Astrocyte (in vitro differentiated cells and primary cell): ENCODE data around the gene UGT1A9. TPM values are rescaled to one million over a fixed set of nuclear protein-coding genes. Genes with fewer than 3 reads are reported as not detected.

Source experiments
- DNase-seq: peaks from one replicate; pipeline ENCODE4 v3.0.0-alpha.2; 2010; ENCODE audit warnings: low read depth
- FAIRE-seq: peaks from 2 replicates; lab custom pipeline; 2011; peaks lifted over from hg19 to GRCh38; lab: Jason Lieb, UNC
- H2AFZ ChIP-seq: 2 replicates; pipeline ENCODE4 v1.6.0; 2012; ENCODE audit warnings: low read depth, low read length, inconsistent platforms
- H3K27ac ChIP-seq: 2 replicates; pipeline ENCODE4 v1.5.1; 2011; ENCODE audit warnings: low read depth, low read length, inconsistent platforms
- H3K27me3 ChIP-seq: 2 replicates; pipeline ENCODE4 v1.6.0; 2011; ENCODE audit warnings: low read length, inconsistent platforms; ENCODE audit not compliant: insufficient read depth
- H3K36me3 ChIP-seq: 2 replicates; pipeline ENCODE4 v1.5.1; 2011; ENCODE audit warnings: low read length, inconsistent platforms; ENCODE audit not compliant: insufficient read depth
- H3K4me1 ChIP-seq: 2 replicates; pipeline ENCODE4 v1.5.1; 2011; ENCODE audit warnings: low read length, inconsistent platforms; ENCODE audit not compliant: insufficient read depth
- H3K4me2 ChIP-seq: 2 replicates; pipeline ENCODE4 v1.6.0; 2012; ENCODE audit warnings: low read length, inconsistent platforms
- H3K4me3 ChIP-seq: 2 replicates; pipeline ENCODE4 v1.5.1; 2011; ENCODE audit warnings: low read depth, mild to moderate bottlenecking, low read length, inconsistent platforms; ENCODE audit not compliant: insufficient read depth
- H3K79me2 ChIP-seq: 2 replicates; pipeline ENCODE4 v1.6.0; 2012; ENCODE audit warnings: mild to moderate bottlenecking, low read length, inconsistent platforms; ENCODE audit not compliant: insufficient read depth
- H3K9ac ChIP-seq: 2 replicates; pipeline ENCODE4 v1.6.0; 2012; ENCODE audit warnings: mild to moderate bottlenecking, low read length, inconsistent platforms
- H3K9me3 ChIP-seq: 2 replicates; pipeline ENCODE4 v1.5.1; 2012; ENCODE audit warnings: low read depth, mild to moderate bottlenecking, low read length, inconsistent platforms; ENCODE audit not compliant: insufficient read depth
- H4K20me1 ChIP-seq: 2 replicates; pipeline ENCODE4 v1.6.0; 2012; ENCODE audit warnings: low read length, inconsistent platforms; ENCODE audit not compliant: insufficient read depth
- H3K27ac Mint-ChIP-seq: one replicate; pipeline ENCODE4 v1.8.0; 2021; ENCODE audit warnings: mild to moderate bottlenecking, mixed read lengths; ENCODE audit not compliant: unreplicated experiment
- H3K27me3 Mint-ChIP-seq: one replicate; pipeline ENCODE4 v1.8.0; 2021; ENCODE audit warnings: low read depth, mixed read lengths; ENCODE audit not compliant: unreplicated experiment
- H3K36me3 Mint-ChIP-seq: one replicate; pipeline ENCODE4 v1.8.0; 2021; ENCODE audit warnings: low read depth, mixed read lengths; ENCODE audit not compliant: unreplicated experiment
- H3K4me1 Mint-ChIP-seq: one replicate; pipeline ENCODE4 v1.8.0; 2021; ENCODE audit warnings: low read depth, mixed read lengths; ENCODE audit not compliant: unreplicated experiment
- H3K4me3 Mint-ChIP-seq: one replicate; pipeline ENCODE4 v1.8.0; 2021; ENCODE audit warnings: mild to moderate bottlenecking, moderate library complexity, mixed read lengths; ENCODE audit not compliant: unreplicated experiment
- H3K9me3 Mint-ChIP-seq: one replicate; pipeline ENCODE4 v1.8.0; 2021; ENCODE audit warnings: mild to moderate bottlenecking, mixed read lengths; ENCODE audit not compliant: unreplicated experiment
- EZH2 ChIP-seq: IDR thresholded peaks from 2 replicates; pipeline ENCODE4 v1.6.1; 2012; ENCODE audit warnings: mild to moderate bottlenecking, low read length, inconsistent platforms; ENCODE audit not compliant: insufficient read depth
- total RNA-seq: library from RNA; stranded (reverse); gene quantifications from 2 replicates; pipeline ENCODE4 v1.2.1, GENCODE V29; 2021
- TF ChIP-seq, protein P1 (sequence below): IDR thresholded peaks from 2 replicates; pipeline ENCODE4 v1.5.1; 2011; ENCODE audit warnings: low read depth, mild to moderate bottlenecking, inconsistent platforms, low read length, moderate library complexity; ENCODE audit not compliant: insufficient read depth

The UGT1A9 gene
- total RNA-seq, 1 donor from 2014 or later = not detected

DNA sequence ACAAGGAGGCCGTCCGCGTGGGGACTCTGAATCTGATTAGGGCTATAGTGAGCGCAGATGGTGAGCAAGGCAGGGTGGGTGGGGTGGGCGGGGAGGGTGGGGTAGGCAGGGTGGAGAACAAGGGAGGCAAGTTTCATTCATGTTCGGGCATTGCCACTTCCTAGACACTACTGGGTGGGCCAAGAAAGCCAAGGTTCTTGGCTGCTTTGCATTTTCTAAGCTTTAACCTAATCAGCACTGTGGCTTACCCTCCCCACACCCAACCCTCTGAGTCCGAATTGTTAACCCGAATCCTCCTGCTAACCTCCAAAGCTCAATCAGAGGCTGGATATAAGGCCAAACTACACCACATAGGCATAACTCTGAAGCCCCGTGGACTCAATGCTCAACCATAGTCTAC lies 124.6 kb downstream of the UGT1A9 start:
- peaks cover 3% of the 10 kb centered on the region for H3K9me3 ChIP-seq
- no peak overlapping the region for H3K9ac ChIP-seq
- H3K79me2 ChIP-seq = no peaks in the 10 kb centered on the region
- Mint-ChIP-seq H3K4me3 (no peak overlapping the region), H3K9me3 (peaks cover 7% of the 10 kb centered on the region), H3K4me1 (peaks cover 3% of the 10 kb centered on the region), H3K27me3 (peaks cover 23% of the 10 kb centered on the region), H3K36me3 (no peaks in the 10 kb centered on the region), H3K27ac (no peak overlapping the region)
- H3K4me1 ChIP-seq = peaks cover under 1% of the 10 kb centered on the region
- H3K36me3 ChIP-seq = no peaks in the 10 kb centered on the region
- no peaks in the 10 kb centered on the region for H3K27me3 ChIP-seq
- no peak overlapping the region for H3K4me3 ChIP-seq
- H4K20me1 ChIP-seq = no peaks in the 10 kb centered on the region
- no peak overlapping the region for H2AFZ ChIP-seq
- DNase-seq (no peak), FAIRE-seq (no peak)
- no peak overlapping the region for H3K27ac ChIP-seq
- TF ChIP-seq EZH2 = no peak
- TF ChIP-seq, protein P1, sequence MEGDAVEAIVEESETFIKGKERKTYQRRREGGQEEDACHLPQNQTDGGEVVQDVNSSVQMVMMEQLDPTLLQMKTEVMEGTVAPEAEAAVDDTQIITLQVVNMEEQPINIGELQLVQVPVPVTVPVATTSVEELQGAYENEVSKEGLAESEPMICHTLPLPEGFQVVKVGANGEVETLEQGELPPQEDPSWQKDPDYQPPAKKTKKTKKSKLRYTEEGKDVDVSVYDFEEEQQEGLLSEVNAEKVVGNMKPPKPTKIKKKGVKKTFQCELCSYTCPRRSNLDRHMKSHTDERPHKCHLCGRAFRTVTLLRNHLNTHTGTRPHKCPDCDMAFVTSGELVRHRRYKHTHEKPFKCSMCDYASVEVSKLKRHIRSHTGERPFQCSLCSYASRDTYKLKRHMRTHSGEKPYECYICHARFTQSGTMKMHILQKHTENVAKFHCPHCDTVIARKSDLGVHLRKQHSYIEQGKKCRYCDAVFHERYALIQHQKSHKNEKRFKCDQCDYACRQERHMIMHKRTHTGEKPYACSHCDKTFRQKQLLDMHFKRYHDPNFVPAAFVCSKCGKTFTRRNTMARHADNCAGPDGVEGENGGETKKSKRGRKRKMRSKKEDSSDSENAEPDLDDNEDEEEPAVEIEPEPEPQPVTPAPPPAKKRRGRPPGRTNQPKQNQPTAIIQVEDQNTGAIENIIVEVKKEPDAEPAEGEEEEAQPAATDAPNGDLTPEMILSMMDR = no peak
- no peak overlapping the region for H3K4me2 ChIP-seq

DNA sequence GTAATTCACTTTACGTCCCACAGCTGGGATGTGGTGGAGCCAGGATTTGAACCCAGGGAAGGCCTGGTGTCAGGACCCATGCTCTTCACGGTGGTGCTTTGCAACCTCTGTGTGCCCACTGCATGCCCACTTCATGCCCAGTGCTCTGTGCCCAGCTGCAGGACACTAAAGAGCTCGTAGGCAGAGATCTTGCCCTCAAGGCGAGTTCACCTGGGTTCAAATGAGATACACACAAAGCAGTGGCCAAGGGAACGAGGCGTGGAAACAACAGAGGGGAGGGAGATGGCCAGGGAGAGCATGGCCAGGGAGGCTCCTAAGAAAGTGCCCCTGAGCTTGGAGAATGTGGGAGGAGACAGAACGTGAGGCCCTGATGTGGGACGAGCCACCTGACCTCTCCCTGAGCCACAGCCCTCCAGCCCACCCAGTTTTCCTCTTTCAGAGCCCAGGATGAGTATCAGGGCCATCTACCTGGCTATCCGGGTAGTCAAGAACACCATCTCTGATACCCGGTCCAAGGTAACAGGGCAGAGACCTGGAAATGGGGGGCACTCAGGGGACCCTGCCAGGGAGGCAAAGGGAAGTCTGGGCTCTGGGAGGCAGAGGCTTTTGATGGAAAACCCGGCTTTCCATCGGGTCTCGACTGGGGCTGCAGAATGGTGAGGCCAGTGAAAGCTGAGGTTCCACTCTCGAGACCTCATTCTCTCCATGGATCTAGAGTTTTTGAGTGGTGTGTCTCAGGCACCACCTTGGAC lies 126.8 kb downstream of the UGT1A9 start:
- DNase-seq = no peak
- Histone ChIP-seq H4K20me1 (no peaks in the 10 kb centered on the region), H3K4me2 (no peak overlapping the region), H3K4me3 (no peak overlapping the region), H3K27me3 (no peaks in the 10 kb centered on the region), H3K4me1 (peaks cover 5% of the 10 kb centered on the region), H3K9me3 (no peaks in the 10 kb centered on the region), H2AFZ (no peak overlapping the region), H3K9ac (no peak overlapping the region), H3K27ac (no peak overlapping the region), H3K36me3 (no peaks in the 10 kb centered on the region), H3K79me2 (no peaks in the 10 kb centered on the region)
- Mint-ChIP-seq H3K36me3 (no peaks in the 10 kb centered on the region), H3K9me3 (peaks cover 4% of the 10 kb centered on the region), H3K4me1 (peaks cover 4% of the 10 kb centered on the region), H3K4me3 (no peak overlapping the region), H3K27ac (no peak overlapping the region), H3K27me3 (peaks cover 28% of the 10 kb centered on the region)
- no peak for FAIRE-seq
- no peak for TF ChIP-seq EZH2
- TF ChIP-seq, protein P1 = no peak

DNA sequence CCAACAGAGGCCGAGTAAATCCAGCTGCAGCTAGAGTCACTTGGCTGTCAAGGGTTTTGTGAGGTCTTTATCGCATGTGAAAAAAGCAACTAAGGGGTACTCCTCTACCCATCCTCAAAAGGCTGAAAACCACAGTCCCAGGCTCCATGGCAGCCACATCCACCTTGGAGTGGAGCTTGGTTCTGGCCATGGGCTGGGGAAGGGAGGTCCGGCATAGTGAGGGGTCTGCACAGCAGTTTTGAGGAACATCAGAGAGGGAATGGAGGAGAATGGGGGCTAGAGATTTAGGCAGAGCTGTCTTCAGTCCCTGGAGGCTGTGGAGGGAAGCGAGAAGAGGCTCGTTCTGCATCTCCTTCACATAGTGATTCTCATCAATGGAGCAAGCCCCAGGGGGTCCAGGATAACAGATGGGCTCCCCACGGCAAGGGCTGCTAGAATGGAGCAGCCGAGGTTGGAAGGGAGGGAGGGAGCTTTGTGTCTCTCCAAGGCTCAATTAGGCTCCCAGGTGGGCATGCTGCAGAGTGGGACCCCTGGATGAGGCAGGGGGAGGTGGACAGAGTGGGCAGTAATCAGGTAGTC lies 127.5 kb downstream of the UGT1A9 start:
- Histone ChIP-seq H3K4me1 (peaks cover 5% of the 10 kb centered on the region), H3K9ac (no peak overlapping the region), H2AFZ (no peak overlapping the region), H3K4me3 (no peak overlapping the region), H3K27me3 (no peaks in the 10 kb centered on the region), H3K27ac (no peak overlapping the region), H3K9me3 (no peaks in the 10 kb centered on the region), H4K20me1 (no peaks in the 10 kb centered on the region), H3K36me3 (no peaks in the 10 kb centered on the region), H3K79me2 (no peaks in the 10 kb centered on the region), H3K4me2 (no peak overlapping the region)
- Mint-ChIP-seq H3K36me3 (no peaks in the 10 kb centered on the region), H3K27me3 (peaks cover 34% of the 10 kb centered on the region), H3K4me1 (peaks cover 4% of the 10 kb centered on the region), H3K27ac (no peak overlapping the region), H3K4me3 (no peak overlapping the region), H3K9me3 (peaks cover 4% of the 10 kb centered on the region)
- FAIRE-seq (no peak), DNase-seq (no peak)
- TF ChIP-seq EZH2 = no peak
- TF ChIP-seq, protein P1 = no peak
